Stimulated activated CD8-positive, alpha-beta memory T cell treated with anti-CD3 and anti-CD28 coated beads, Interleukin-2, amount 100 ng/mL, for 1 hour (primary cell): ENCODE measurements around the gene PPP1R15A.
"Not testable (repeated sequence)": the region's sequence is repeated elsewhere in the genome, so short reads cannot be mapped to it uniquely, and the experiment has no call there.

Experiments used
- DNase-seq, 2 donors: peaks; one replicate each; pipeline ENCODE4 v3.0.0-alpha.2; 2020; ENCODE audit warnings: low read depth in 2 of 2

Gene PPP1R15A

GRCh38 chr19:48881741-48882657 is 9.8 kb downstream of the PPP1R15A start:
- DNase-seq: no peak

- no peak for DNase-seq
Observed at GRCh38 chr19:48883726-48884125, 11.5 kb downstream of the PPP1R15A start.

- no peak for DNase-seq
Observed at GRCh38 chr19:48887861-48888612, 15.8 kb downstream of the PPP1R15A start.

GRCh38 chr19:48889496-48889895 is 17.3 kb downstream of the PPP1R15A start:
- not testable (repeated sequence) for DNase-seq

GRCh38 chr19:48890551-48890950 is 18.3 kb downstream of the PPP1R15A start:
- no peak for DNase-seq

- DNase-seq: no peak
Observed at GRCh38 chr19:48895226-48895625, 23.0 kb downstream of the PPP1R15A start.

GRCh38 chr19:48896191-48896720 is 24.0 kb downstream of the PPP1R15A start:
- no peak for DNase-seq

- DNase-seq: no peak
Observed at GRCh38 chr19:48897181-48897580, 25.0 kb downstream of the PPP1R15A start.

GRCh38 chr19:48899386-48899749 is 27.1 kb downstream of the PPP1R15A start:
- DNase-seq: not testable (repeated sequence)

- DNase-seq: peak; percentile 96 to 98
Observed at GRCh38 chr19:48899781-48900476, 27.7 kb downstream of the PPP1R15A start, which contains the start of gene NUCB1. NUCB1 (plus strand) TSS chr19:48900312; CDS start chr19:48900797, 485 bp downstream.

GRCh38 chr19:48900477-48901406 is 28.5 kb downstream of the PPP1R15A start:
- DNase-seq: no peak

- DNase-seq: not testable (repeated sequence)
Observed at GRCh38 chr19:48902291-48902690, 30.1 kb downstream of the PPP1R15A start.

GRCh38 chr19:48903788-48904187 is 31.6 kb downstream of the PPP1R15A start:
- not testable (repeated sequence) for DNase-seq

GRCh38 chr19:48905664-48906063 is 33.4 kb downstream of the PPP1R15A start:
- DNase-seq: no peak

- DNase-seq: no peak
Observed at GRCh38 chr19:48906324-48906723, 34.1 kb downstream of the PPP1R15A start.

- DNase-seq: no peak
Observed at GRCh38 chr19:48907671-48908070, 35.5 kb downstream of the PPP1R15A start.

- DNase-seq: not testable (repeated sequence)
Observed at GRCh38 chr19:48909424-48910077, 37.3 kb downstream of the PPP1R15A start.

GRCh38 chr19:48910803-48911202 is 38.6 kb downstream of the PPP1R15A start:
- DNase-seq: no peak

GRCh38 chr19:48913114-48913889 is 41.1 kb downstream of the PPP1R15A start:
- no peak for DNase-seq
